K562 (cell line): ENCODE data around the gene LRRC70. TPM values are rescaled to one million over a fixed set of nuclear protein-coding genes. Genes with fewer than 3 reads are reported as not detected.

ENCODE experiments used
- BMI1 ChIP-seq: fragments of 150-350 bp; IDR thresholded peaks from 2 replicates; pipeline ENCODE4 v1.6.1; 2014; ENCODE audit warnings: low read length
- CCNT2 ChIP-seq: IDR thresholded peaks from 2 replicates; pipeline ENCODE4 v1.6.1; 2011; ENCODE audit warnings: borderline replicate concordance, low read depth, mild to moderate bottlenecking, moderate library complexity, mixed read lengths, low read length; ENCODE audit not compliant: insufficient read length; ENCODE audit errors: extremely low read depth
- DDX20 ChIP-seq: fragments of 450-650 bp; IDR thresholded peaks from 2 replicates; pipeline ENCODE4 v1.6.1; 2016; ENCODE audit warnings: missing genetic modification characterization, low read depth, mild to moderate bottlenecking, missing compliant biosample characterization, moderate library complexity
- GATAD2B ChIP-seq: fragments of 450-650 bp; IDR thresholded peaks from 2 replicates; pipeline ENCODE4 v1.6.1; 2017; ENCODE audit warnings: mild to moderate bottlenecking, borderline replicate concordance
- HNRNPL ChIP-seq: fragments of 200-400 bp; formaldehyde crosslinking; IDR thresholded peaks from 2 replicates; pipeline ENCODE4 v1.6.1; 2017; ENCODE audit warnings: low read depth, mild to moderate bottlenecking, low read length
- HSF4 ChIP-seq: fragments of 250-450 bp; sonication (Bioruptor Pico); IDR thresholded peaks from 2 replicates; pipeline ENCODE4 v2.1.2; 2022; ENCODE audit warnings: mild to moderate bottlenecking, moderate library complexity, borderline replicate concordance
- MYC ChIP-seq, 2 experiments: fragments of 250-450 bp in 1 of 2; sonication (Bioruptor Pico) in 1 of 2; IDR thresholded peaks; 2 replicates each; pipeline versions ENCODE4 v1.5.1 to v1.6.1; 2012 to 2021; ENCODE audit warnings: low read depth in 2 of 2, borderline replicate concordance in 1 of 2, improper control_type of control experiment in 1 of 2, low read length in 1 of 2, mild to moderate bottlenecking in 1 of 2, moderate library complexity in 1 of 2
- NCOA2 ChIP-seq, 2 experiments: fragments of 450-650 bp; IDR thresholded peaks; 2 replicates each; pipeline ENCODE4 v1.6.1; 2018; ENCODE audit warnings: mild to moderate bottlenecking in 2 of 2, moderate library complexity in 1 of 2; ENCODE audit not compliant: partially characterized antibody in 2 of 2
- POLR2A ChIP-seq: fragments of 450-650 bp; conservative IDR thresholded peaks from 2 replicates; pipeline ENCODE4 v1.6.1; 2016
- RBM22 ChIP-seq: fragments of 200-400 bp; formaldehyde crosslinking; IDR thresholded peaks from 2 replicates; pipeline ENCODE4 v1.6.1; 2018; ENCODE audit warnings: low read length, low read depth; ENCODE audit not compliant: poor library complexity, severe bottlenecking
- SIX5 ChIP-seq, 2 experiments: IDR thresholded peaks; 2 replicates each; pipeline ENCODE4 v1.6.1; 2011; ENCODE audit warnings: low read length in 2 of 2, borderline replicate concordance in 1 of 2, low read depth in 1 of 2, mild to moderate bottlenecking in 1 of 2, moderate library complexity in 1 of 2; ENCODE audit not compliant: insufficient read depth in 1 of 2
- SMC3 ChIP-seq: conservative IDR thresholded peaks from 2 replicates; pipeline ENCODE4 v1.6.1; 2011; ENCODE audit warnings: low read depth, low read length, improper control_type of control experiment; ENCODE audit not compliant: insufficient read depth
- STAT5B ChIP-seq: fragments of 250-450 bp; sonication (Bioruptor Pico); IDR thresholded peaks from 2 replicates; pipeline ENCODE4 v1.8.0; 2021; ENCODE audit warnings: mild to moderate bottlenecking, inconsistent platforms
- WHSC1 ChIP-seq: IDR thresholded peaks from one replicate; pipeline ENCODE4 v1.6.1; 2012; ENCODE audit warnings: low read length, control low read depth, inconsistent platforms
- ZNF124 ChIP-seq: sonication (generic); formaldehyde crosslinking; IDR thresholded peaks from 2 replicates; pipeline ENCODE4 v1.8.1; 2022; ENCODE audit warnings: missing genetic modification reagents
- polyA plus RNA-seq, 8 experiments: library from polyadenylated mRNA; depleted of rRNA in 4 of 8; stranded (reverse) in 5 of 8; unstranded in 3 of 8; fragments of >200 nt; fragmentation: Nextera tagmentation in 2 of 8; fragmentation: Illumina TruSeq in 1 of 8; extraction: Ambion mirVana in 2 of 8; extraction: Trizol in 1 of 8; gene quantifications; 2 replicates each; pipeline versions ENCODE4 v1.2.1 to v1.2.3, GENCODE V29; 2011 to 2014; ENCODE audit warnings: inconsistent platforms in 1 of 8, missing spikeins in 1 of 8
- total RNA-seq, 7 experiments: library from RNA; depleted of rRNA in 6 of 7; stranded (reverse); fragments of >200 nt in 6 of 7; fragmentation: Illumina TruSeq in 2 of 7; extraction: Trizol in 2 of 7; gene quantifications; 2 replicates each; pipeline versions ENCODE4 v1.2.1 to v1.2.3, GENCODE V29; 2011 to 2021; ENCODE audit warnings: low replicate concordance in 1 of 7
- TF ChIP-seq, protein P1 (sequence below): fragments of 250-450 bp; sonication (Bioruptor Pico); IDR thresholded peaks from 2 replicates; pipeline ENCODE4 v1.9.0; 2021; ENCODE audit warnings: mild to moderate bottlenecking
- TF ChIP-seq, protein P2 (sequence below): fragments of 250-450 bp; sonication (Bioruptor Pico); IDR thresholded peaks from 2 replicates; pipeline ENCODE4 v1.4.0; 2020
- TF ChIP-seq, protein P3 (sequence below): fragments of 250-450 bp; sonication (Bioruptor Pico); IDR thresholded peaks from 2 replicates; pipeline ENCODE4 v1.5.0; 2021; ENCODE audit warnings: mild to moderate bottlenecking, borderline replicate concordance

Gene LRRC70
- total and polyA plus RNA-seq, 9 of the 15 experiments (the other 6 are each of a cell fraction or from before 2014, with no cell fraction given), result 0.21 to 2.1 (median 0.73) TPM

DNA sequence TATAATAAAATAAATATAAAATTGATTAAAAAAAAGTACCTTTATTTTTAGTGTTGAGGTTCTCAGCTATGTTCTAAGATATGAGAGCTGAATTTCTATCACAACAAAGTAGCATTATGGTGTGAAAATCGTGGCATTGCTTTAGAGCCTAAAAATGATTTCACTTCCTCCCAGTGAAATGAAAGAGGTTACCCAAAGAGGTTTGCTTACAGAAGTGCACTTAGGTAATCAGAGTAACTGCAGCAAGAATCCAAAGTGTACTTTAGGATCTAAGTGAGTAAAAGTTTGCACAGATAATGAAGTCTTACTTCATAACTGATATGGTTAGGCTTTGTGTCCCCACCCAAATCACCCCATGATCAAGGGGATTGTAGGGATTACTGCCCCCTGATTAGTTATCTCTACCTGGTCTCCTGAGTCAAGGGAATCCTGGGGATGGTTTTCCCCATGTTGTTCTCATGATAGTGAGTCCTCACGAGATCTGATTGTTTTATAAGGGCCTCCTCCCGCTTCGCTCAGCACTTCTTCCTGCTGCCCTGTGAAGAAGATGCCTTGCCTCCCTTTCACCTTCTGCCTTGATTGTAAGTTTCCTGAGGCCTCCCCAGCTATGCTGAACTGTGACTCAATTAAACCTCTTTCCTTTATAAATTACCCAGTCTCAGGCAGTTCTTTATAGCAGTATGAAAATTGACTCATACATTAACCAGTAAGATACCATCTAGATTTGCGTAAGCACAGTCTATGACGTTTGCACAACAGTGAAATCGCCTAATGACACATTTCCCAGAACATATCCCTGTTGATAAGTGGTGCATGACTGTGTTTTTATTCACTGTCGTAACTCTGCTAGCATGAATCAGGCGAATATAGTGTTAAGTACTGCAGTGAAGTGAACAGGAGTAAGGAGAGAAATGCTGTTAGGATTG, 40.3 kb upstream of the LRRC70 start (continued):
- TF ChIP-seq GATAD2B (no peak), CCNT2 (peak; percentile 27), NCOA2 (IDR thresholded peaks at IDR 0.05; ENCODE audit: partially characterized antibody in 2 of 2) (no peak), RBM22 (no peak), POLR2A (no peak), STAT5B (no peak), ZNF124 (CRISPR knock-in tag) (no peak), BMI1 (no peak), HNRNPL (no peak), MYC (IDR thresholded peaks at IDR 0.05; ENCODE audit: low read depth, low read length) (0 out of 2 replicates have a peak, but pooled peaks have one; percentile 16), MYC (CRISPR knock-in tag; IDR thresholded peaks at IDR 0.05; ENCODE audit: borderline replicate concordance, low read depth) (no peak), SMC3 (no peak), DDX20 (tag) (no peak), WHSC1 (no peak), SIX5 (IDR thresholded peaks at IDR 0.05; ENCODE audit: borderline replicate concordance in 1 of 2, insufficient read depth in 1 of 2, low read depth in 1 of 2, low read length in 2 of 2) (no peak), HSF4 (no peak)
- TF ChIP-seq, protein P1, sequence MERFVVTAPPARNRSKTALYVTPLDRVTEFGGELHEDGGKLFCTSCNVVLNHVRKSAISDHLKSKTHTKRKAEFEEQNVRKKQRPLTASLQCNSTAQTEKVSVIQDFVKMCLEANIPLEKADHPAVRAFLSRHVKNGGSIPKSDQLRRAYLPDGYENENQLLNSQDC (CRISPR knock-in tag), result no peak
- TF ChIP-seq, protein P2, sequence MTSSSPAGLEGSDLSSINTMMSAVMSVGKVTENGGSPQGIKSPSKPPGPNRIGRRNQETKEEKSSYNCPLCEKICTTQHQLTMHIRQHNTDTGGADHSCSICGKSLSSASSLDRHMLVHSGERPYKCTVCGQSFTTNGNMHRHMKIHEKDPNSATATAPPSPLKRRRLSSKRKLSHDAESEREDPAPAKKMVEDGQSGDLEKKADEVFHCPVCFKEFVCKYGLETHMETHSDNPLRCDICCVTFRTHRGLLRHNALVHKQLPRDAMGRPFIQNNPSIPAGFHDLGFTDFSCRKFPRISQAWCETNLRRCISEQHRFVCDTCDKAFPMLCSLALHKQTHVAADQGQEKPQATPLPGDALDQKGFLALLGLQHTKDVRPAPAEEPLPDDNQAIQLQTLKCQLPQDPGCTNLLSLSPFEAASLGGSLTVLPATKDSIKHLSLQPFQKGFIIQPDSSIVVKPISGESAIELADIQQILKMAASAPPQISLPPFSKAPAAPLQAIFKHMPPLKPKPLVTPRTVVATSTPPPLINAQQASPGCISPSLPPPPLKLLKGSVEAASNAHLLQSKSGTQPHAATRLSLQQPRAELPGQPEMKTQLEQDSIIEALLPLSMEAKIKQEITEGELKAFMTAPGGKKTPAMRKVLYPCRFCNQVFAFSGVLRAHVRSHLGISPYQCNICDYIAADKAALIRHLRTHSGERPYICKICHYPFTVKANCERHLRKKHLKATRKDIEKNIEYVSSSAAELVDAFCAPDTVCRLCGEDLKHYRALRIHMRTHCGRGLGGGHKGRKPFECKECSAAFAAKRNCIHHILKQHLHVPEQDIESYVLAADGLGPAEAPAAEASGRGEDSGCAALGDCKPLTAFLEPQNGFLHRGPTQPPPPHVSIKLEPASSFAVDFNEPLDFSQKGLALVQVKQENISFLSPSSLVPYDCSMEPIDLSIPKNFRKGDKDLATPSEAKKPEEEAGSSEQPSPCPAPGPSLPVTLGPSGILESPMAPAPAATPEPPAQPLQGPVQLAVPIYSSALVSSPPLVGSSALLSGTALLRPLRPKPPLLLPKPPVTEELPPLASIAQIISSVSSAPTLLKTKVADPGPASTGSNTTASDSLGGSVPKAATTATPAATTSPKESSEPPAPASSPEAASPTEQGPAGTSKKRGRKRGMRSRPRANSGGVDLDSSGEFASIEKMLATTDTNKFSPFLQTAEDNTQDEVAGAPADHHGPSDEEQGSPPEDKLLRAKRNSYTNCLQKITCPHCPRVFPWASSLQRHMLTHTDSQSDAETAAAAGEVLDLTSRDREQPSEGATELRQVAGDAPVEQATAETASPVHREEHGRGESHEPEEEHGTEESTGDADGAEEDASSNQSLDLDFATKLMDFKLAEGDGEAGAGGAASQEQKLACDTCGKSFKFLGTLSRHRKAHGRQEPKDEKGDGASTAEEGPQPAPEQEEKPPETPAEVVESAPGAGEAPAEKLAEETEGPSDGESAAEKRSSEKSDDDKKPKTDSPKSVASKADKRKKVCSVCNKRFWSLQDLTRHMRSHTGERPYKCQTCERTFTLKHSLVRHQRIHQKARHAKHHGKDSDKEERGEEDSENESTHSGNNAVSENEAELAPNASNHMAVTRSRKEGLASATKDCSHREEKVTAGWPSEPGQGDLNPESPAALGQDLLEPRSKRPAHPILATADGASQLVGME (CRISPR knock-in tag), result no peak
- TF ChIP-seq, protein P3, sequence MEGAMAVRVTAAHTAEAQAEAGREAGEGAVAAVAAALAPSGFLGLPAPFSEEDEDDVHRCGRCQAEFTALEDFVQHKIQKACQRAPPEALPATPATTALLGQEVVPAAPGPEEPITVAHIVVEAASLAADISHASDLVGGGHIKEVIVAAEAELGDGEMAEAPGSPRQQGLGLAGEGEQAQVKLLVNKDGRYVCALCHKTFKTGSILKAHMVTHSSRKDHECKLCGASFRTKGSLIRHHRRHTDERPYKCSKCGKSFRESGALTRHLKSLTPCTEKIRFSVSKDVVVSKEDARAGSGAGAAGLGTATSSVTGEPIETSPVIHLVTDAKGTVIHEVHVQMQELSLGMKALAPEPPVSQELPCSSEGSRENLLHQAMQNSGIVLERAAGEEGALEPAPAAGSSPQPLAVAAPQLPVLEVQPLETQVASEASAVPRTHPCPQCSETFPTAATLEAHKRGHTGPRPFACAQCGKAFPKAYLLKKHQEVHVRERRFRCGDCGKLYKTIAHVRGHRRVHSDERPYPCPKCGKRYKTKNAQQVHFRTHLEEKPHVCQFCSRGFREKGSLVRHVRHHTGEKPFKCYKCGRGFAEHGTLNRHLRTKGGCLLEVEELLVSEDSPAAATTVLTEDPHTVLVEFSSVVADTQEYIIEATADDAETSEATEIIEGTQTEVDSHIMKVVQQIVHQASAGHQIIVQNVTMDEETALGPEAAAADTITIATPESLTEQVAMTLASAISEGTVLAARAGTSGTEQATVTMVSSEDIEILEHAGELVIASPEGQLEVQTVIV (CRISPR knock-in tag), result no peak
